ENCODE measurements around the gene GCNT2.

DNA sequence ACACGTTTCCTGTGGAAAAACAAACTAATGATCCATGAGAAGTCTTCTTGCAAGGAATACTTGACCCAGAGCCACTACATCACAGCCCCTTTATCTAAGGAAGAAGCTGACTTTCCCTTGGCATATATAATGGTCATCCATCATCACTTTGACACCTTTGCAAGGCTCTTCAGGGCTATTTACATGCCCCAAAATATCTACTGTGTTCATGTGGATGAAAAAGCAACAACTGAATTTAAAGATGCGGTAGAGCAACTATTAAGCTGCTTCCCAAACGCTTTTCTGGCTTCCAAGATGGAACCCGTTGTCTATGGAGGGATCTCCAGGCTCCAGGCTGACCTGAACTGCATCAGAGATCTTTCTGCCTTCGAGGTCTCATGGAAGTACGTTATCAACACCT, 35.4 kb downstream of the GCNT2 start:
- TF ChIP-seq POLR2A (IDR thresholded peaks at IDR 0.05; ENCODE audit: low read depth, low read length) (no peak), POLR2AphosphoS5 (IDR thresholded peaks at IDR 0.05; ENCODE audit: low read depth, low read length) (no peak)
